CD4-positive, CD25-positive, alpha-beta regulatory T cell (primary cell): ENCODE measurements around the gene CIC. TPM values are rescaled to one million over a fixed set of nuclear protein-coding genes. Genes with fewer than 3 reads are reported as not detected.

Experiments
- ATAC-seq, 2 donors: fragments of 150-1000 bp; cut with Tn5 transposase; one replicate each; pipeline ENCODE4 v1.10.0; 2021; ENCODE audit warnings: low read depth in 2 of 2, moderate number of reproducible peaks in 2 of 2, moderate library complexity in 1 of 2
- DNase-seq, 3 donors: peaks; one replicate each; pipeline versions ENCODE4 v3.0.0 to v3.0.0-alpha.2; 2012 to 2022; ENCODE audit warnings: mixed read lengths in 1 of 3
- H3K27ac ChIP-seq: one replicate; pipeline ENCODE4 v1.7.0; 2013; ENCODE audit warnings: mild to moderate bottlenecking, low read length; ENCODE audit not compliant: insufficient read depth, poor library complexity, severe bottlenecking
- H3K27me3 ChIP-seq: one replicate; pipeline ENCODE4 v1.7.0; 2013; ENCODE audit warnings: low read length; ENCODE audit not compliant: control insufficient read depth, insufficient read depth
- H3K36me3 ChIP-seq: one replicate; pipeline ENCODE4 v1.7.0; 2013; ENCODE audit warnings: mild to moderate bottlenecking, low read length, moderate library complexity; ENCODE audit not compliant: control insufficient read depth, insufficient read depth
- H3K4me1 ChIP-seq: 2 replicates; pipeline ENCODE4 v1.7.0; 2013; ENCODE audit warnings: mild to moderate bottlenecking, low read length; ENCODE audit not compliant: insufficient read depth, control insufficient read depth, poor library complexity, severe bottlenecking
- H3K4me3 ChIP-seq: one replicate; pipeline ENCODE4 v1.7.0; 2013; ENCODE audit warnings: low read depth, mild to moderate bottlenecking, low read length, moderate library complexity
- H3K9me3 ChIP-seq, 2 experiments: 1 replicate in 1 of 2; 2 replicates in 1 of 2; pipeline ENCODE4 v1.7.0; 2013; ENCODE audit warnings: low read length in 2 of 2, mild to moderate bottlenecking in 1 of 2, moderate library complexity in 1 of 2; ENCODE audit not compliant: control insufficient read depth in 2 of 2
- H3K27ac Mint-ChIP-seq, 3 donors: one replicate each; pipeline ENCODE4 v1.8.0; 2020 to 2022; ENCODE audit warnings: mild to moderate bottlenecking in 3 of 3, mixed read lengths in 3 of 3, moderate library complexity in 2 of 3
- H3K27me3 Mint-ChIP-seq: one replicate; pipeline ENCODE4 v1.8.0; 2022; ENCODE audit warnings: mild to moderate bottlenecking, mixed read lengths
- H3K36me3 Mint-ChIP-seq: one replicate; pipeline ENCODE4 v1.8.0; 2020; ENCODE audit warnings: mixed read lengths
- H3K4me1 Mint-ChIP-seq, 4 donors: one replicate each; pipeline ENCODE4 v1.8.0; 2020 to 2022; ENCODE audit warnings: mixed read lengths in 4 of 4, mild to moderate bottlenecking in 1 of 4
- H3K4me3 Mint-ChIP-seq, 4 donors: one replicate each; pipeline ENCODE4 v1.8.0; 2020 to 2022; ENCODE audit warnings: mild to moderate bottlenecking in 4 of 4, mixed read lengths in 4 of 4, moderate library complexity in 3 of 4
- H3K9me3 Mint-ChIP-seq, 7 donors: one replicate each; pipeline ENCODE4 v1.8.0; 2020 to 2022; ENCODE audit warnings: mixed read lengths in 7 of 7, mild to moderate bottlenecking in 3 of 7, moderate library complexity in 2 of 7
- polyA plus RNA-seq, 4 donors: library from polyadenylated mRNA; unstranded; fragments of 300-500 nt; fragmentation: Illumina TruSeq; gene quantifications; one replicate each; pipeline ENCODE4 v1.2.3, GENCODE V29; 2021
- total RNA-seq: library from RNA; stranded (reverse); gene quantifications from one replicate; pipeline ENCODE4 v1.2.3, GENCODE V29; 2022

The CIC gene
- total and polyA plus RNA-seq, 5 donors from 2014 or later, result 0.41 to 124 (median 0.80) TPM

DNA sequence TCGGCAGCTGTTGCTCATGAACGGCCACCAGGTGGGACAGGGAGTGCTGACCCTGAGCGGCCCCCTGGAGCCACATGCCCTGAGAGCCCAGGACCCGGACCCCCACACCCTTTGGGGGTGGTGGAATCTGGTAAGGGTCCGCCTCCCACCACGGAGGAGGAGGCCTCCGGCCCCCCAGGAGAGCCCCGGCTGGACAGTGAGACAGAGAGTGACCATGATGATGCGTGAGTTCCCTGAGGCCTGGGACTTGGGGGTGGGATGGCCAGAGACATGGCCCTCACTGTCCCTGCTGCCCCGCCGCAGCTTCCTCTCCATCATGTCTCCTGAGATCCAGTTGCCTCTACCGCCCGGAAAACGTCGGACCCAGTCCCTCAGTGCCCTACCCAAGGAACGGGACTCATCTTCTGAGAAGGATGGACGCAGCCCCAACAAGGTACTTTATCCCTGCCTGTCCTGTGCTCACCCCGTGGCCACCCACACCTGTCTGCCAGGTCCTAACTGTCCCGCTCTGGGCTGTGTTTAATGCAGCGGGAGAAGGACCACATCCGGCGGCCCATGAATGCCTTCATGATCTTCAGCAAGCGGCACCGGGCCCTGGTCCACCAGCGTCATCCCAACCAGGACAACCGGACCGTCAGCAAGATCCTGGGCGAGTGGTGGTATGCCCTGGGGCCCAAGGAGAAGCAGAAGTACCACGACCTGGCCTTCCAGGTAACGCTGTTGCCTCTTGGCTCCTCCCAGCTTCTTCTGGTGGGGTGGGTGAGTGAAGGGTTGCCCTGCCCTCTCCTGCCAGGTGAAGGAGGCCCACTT is 18.2 kb downstream of the CIC start:
- H3K9me3 ChIP-seq, result no peaks in the 10 kb centered on the region
- peaks cover 5% of the 10 kb centered on the region for H3K27me3 Mint-ChIP-seq
- no peaks in the 10 kb centered on the region for H3K27me3 ChIP-seq
- no peak for ATAC-seq
- no peaks in the 10 kb centered on the region for H3K9me3 Mint-ChIP-seq
- H3K36me3 Mint-ChIP-seq, result peaks cover 5% of the 10 kb centered on the region
- peaks cover 30% of the 10 kb centered on the region for H3K4me1 ChIP-seq
- no peak overlapping the region for H3K27ac ChIP-seq
- H3K4me1 Mint-ChIP-seq, result peaks cover 0 to 31% (median 19%) of the 10 kb centered on the region in 4 donors
- H3K27ac Mint-ChIP-seq, result no peak overlapping the region
- no peak for DNase-seq
- H3K4me3 Mint-ChIP-seq, result peak overlapping the region in 1 of 4 donors; percentile 48
- no peak overlapping the region for H3K4me3 ChIP-seq
- H3K36me3 ChIP-seq, result peaks cover 39% of the 10 kb centered on the region

DNA sequence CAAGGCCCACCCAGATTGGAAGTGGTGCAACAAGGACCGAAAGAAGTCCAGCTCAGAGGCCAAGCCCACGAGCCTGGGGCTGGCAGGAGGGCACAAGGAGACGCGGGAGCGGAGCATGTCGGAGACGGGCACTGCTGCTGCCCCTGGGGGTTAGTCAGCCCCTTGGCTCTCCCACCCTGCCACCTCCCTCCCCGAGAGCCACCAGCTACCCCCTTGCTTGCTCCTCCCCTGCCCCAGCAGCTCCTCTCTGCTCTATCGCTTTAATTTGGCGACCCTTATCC is 18.7 kb downstream of the CIC start:
- H3K36me3 Mint-ChIP-seq, result peaks cover 5% of the 10 kb centered on the region
- peak overlapping the region in 2 of 4 donors; percentile 13 to 54 for H3K4me3 Mint-ChIP-seq
- Histone ChIP-seq H3K27me3 (no peaks in the 10 kb centered on the region), H3K4me1 (peaks cover 24% of the 10 kb centered on the region), H3K36me3 (peaks cover 39% of the 10 kb centered on the region), H3K9me3 (no peaks in the 10 kb centered on the region), H3K27ac (no peak overlapping the region), H3K4me3 (no peak overlapping the region)
- no peak overlapping the region for H3K27ac Mint-ChIP-seq
- peaks cover 5% of the 10 kb centered on the region for H3K27me3 Mint-ChIP-seq
- no peak for DNase-seq
- peaks cover 0 to 31% (median 16%) of the 10 kb centered on the region in 4 donors for H3K4me1 Mint-ChIP-seq
- no peaks in the 10 kb centered on the region for H3K9me3 Mint-ChIP-seq
- no peak for ATAC-seq

DNA sequence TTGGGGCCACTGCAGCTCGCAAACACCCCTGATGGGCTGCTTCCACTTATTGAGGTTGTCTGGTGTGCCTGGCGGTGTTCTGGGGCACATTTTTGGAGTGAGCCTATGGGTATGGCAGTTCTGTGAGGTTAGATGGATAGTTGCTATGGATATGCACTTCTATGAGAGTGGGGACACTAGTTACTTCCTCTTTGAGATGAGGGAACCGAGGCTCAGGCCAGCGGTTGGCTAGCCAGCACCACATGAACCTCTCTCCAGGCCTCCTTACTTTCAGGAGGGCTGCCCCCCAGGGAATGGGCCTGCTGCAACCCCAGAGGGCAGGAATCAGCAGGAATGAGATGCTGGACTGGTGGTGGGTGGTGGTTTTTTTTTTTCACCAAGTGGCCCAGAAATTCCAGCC is 19.3 kb downstream of the CIC start:
- Histone ChIP-seq H3K4me3 (no peak overlapping the region), H3K36me3 (peaks cover 43% of the 10 kb centered on the region), H3K27ac (no peak overlapping the region), H3K9me3 (no peaks in the 10 kb centered on the region), H3K4me1 (peaks cover 18% of the 10 kb centered on the region), H3K27me3 (no peaks in the 10 kb centered on the region)
- Mint-ChIP-seq H3K36me3 (peaks cover 5% of the 10 kb centered on the region), H3K27me3 (peaks cover 5% of the 10 kb centered on the region), H3K27ac (no peak overlapping the region), H3K4me3 (peak overlapping the region in 1 of 4 donors; percentile 54), H3K4me1 (peaks cover 0 to 33% (median 16%) of the 10 kb centered on the region in 4 donors), H3K9me3 (no peaks in the 10 kb centered on the region)
- ATAC-seq (no peak), DNase-seq (no peak)

DNA sequence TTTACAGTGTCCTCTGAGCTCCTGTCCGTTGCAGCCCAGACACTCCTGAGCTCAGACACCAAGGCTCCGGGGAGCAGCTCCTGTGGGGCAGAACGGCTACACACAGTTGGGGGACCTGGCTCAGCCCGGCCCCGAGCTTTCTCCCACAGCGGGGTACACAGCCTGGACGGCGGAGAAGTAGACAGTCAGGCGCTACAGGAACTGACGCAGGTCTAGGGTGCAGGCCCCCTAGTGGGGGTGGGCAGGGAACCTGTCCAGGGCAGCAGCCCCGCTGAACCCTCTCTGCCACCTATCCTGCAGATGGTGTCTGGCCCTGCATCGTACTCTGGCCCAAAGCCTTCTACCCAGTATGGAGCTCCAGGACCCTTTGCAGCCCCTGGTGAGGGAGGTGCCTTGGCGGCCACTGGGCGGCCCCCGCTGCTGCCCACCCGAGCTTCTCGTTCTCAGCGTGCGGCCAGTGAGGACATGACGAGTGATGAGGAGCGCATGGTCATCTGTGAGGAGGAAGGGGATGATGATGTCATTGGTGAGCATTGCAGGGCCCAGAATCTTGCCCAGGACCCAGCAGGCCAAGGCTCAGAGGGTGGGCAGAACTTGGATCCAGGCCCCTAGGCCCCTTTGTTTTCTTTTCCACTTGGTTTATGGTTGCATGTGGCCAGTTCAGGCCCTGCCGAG is 20.0 kb downstream of the CIC start:
- Mint-ChIP-seq H3K27ac (no peak overlapping the region), H3K27me3 (peaks cover 5% of the 10 kb centered on the region), H3K4me1 (peaks cover 0 to 34% (median 16%) of the 10 kb centered on the region in 4 donors), H3K36me3 (peaks cover 5% of the 10 kb centered on the region), H3K9me3 (no peaks in the 10 kb centered on the region), H3K4me3 (peak overlapping the region in 1 of 4 donors; percentile 27)
- no peak for DNase-seq
- no peak for ATAC-seq
- H3K9me3 ChIP-seq, result no peaks in the 10 kb centered on the region
- H3K27ac ChIP-seq, result no peak overlapping the region
- H3K27me3 ChIP-seq, result no peaks in the 10 kb centered on the region
- H3K4me3 ChIP-seq, result no peak overlapping the region
- peaks cover 17% of the 10 kb centered on the region for H3K4me1 ChIP-seq
- peaks cover 49% of the 10 kb centered on the region for H3K36me3 ChIP-seq

DNA sequence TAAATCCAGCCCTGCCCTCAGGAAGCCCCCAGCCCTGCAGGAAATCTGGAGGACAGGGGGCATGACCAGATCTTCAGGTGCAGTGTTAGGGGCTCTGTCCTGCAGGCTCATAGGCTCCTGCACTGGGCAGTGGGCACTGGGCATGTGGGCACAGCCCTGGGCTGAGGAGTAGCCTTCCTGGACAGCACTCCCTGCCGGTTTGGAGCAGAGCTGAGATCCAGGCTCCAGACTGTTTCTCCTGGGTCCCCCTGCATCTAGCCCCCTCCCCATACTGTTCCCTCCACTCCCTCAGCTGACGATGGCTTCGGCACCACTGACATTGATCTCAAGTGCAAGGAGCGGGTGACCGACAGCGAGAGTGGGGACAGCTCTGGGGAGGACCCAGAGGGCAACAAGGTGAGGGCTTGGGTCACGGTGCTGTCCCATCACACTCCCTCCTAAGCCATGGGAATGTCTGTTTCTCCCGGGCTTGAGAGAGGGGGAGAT is 20.5 kb downstream of the CIC start:
- Histone ChIP-seq H3K9me3 (no peaks in the 10 kb centered on the region), H3K27ac (no peak overlapping the region), H3K36me3 (peaks cover 54% of the 10 kb centered on the region), H3K4me3 (no peak overlapping the region), H3K27me3 (no peaks in the 10 kb centered on the region), H3K4me1 (peaks cover 15% of the 10 kb centered on the region)
- H3K27ac Mint-ChIP-seq, result no peak overlapping the region
- peaks cover 5% of the 10 kb centered on the region for H3K36me3 Mint-ChIP-seq
- H3K4me1 Mint-ChIP-seq, result peaks cover 0 to 34% (median 15%) of the 10 kb centered on the region in 4 donors
- no peak for ATAC-seq
- H3K9me3 Mint-ChIP-seq, result no peaks in the 10 kb centered on the region
- DNase-seq, result no peak
- H3K4me3 Mint-ChIP-seq, result no peak overlapping the region
- H3K27me3 Mint-ChIP-seq, result peaks cover 5% of the 10 kb centered on the region

DNA sequence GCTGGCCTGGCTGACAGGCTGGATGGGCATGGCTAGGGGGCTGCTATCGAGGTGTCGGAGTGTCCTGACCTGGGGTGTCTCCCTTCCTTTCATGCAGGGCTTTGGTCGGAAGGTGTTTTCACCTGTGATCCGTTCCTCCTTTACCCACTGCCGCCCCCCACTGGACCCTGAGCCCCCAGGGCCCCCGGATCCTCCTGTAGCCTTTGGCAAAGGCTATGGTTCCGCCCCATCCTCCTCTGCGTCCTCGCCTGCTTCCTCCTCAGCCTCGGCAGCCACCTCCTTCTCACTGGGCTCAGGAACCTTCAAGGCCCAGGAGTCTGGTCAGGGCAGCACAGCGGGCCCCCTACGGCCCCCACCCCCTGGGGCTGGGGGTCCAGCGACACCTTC is 21.1 kb downstream of the CIC start:
- no peak overlapping the region for H3K4me3 ChIP-seq
- Mint-ChIP-seq H3K36me3 (peaks cover 5% of the 10 kb centered on the region), H3K4me1 (peaks cover 0 to 29% (median 10%) of the 10 kb centered on the region in 4 donors), H3K4me3 (no peak overlapping the region), H3K27ac (no peak overlapping the region), H3K27me3 (no peaks in the 10 kb centered on the region), H3K9me3 (no peaks in the 10 kb centered on the region)
- no peaks in the 10 kb centered on the region for H3K9me3 ChIP-seq
- H3K27me3 ChIP-seq, result no peaks in the 10 kb centered on the region
- DNase-seq (no peak), ATAC-seq (no peak)
- no peak overlapping the region for H3K27ac ChIP-seq
- peaks cover 54% of the 10 kb centered on the region for H3K36me3 ChIP-seq
- peaks cover 10% of the 10 kb centered on the region for H3K4me1 ChIP-seq

DNA sequence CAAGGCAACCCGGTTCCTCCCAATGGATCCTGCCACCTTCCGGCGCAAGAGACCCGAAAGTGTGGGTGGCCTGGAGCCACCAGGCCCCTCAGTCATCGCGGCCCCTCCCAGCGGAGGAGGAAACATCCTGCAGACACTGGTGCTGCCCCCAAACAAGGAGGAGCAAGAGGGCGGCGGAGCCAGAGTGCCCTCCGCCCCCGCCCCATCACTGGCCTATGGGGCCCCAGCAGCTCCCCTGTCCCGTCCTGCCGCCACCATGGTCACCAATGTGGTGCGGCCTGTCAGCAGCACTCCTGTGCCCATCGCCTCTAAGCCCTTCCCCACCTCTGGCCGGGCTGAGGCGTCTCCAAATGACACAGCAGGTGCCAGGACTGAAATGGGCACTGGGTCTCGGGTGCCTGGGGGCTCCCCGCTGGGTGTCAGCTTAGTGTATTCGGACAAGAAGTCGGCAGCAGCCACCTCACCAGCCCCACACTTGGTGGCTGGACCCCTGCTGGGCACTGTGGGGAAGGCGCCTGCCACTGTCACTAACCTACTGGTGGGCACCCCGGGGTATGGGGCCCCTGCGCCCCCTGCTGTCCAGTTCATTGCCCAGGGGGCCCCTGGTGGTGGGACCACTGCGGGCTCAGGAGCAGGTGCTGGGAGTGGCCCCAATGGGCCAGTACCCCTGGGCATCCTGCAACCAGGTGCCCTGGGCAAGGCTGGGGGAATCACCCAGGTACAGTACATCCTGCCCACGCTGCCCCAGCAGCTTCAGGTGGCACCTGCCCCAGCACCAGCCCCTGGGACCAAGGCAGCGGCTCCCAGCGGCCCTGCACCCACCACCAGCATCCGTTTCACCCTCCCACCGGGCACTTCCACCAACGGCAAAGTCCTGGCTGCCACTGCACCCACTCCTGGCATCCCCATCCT is 21.7 kb downstream of the CIC start:
- Histone ChIP-seq H3K36me3 (peaks cover 54% of the 10 kb centered on the region), H3K4me3 (no peak overlapping the region), H3K4me1 (peaks cover 4% of the 10 kb centered on the region), H3K9me3 (no peaks in the 10 kb centered on the region), H3K27me3 (no peaks in the 10 kb centered on the region), H3K27ac (no peak overlapping the region)
- Mint-ChIP-seq H3K4me1 (peaks cover 0 to 24% (median 8%) of the 10 kb centered on the region in 4 donors), H3K27ac (no peak overlapping the region), H3K36me3 (peaks cover 5% of the 10 kb centered on the region), H3K9me3 (no peaks in the 10 kb centered on the region), H3K4me3 (no peak overlapping the region), H3K27me3 (no peaks in the 10 kb centered on the region)
- DNase-seq (peak; percentile 54 to 60 (median 55)), ATAC-seq (peak; percentile 70 to 78)
